ENCODE data around the gene RNF152. TPM values are rescaled to one million over a fixed set of nuclear protein-coding genes. Genes with fewer than 3 reads are reported as not detected.

Gene RNF152
- total RNA-seq, 3 donors from 2014 or later (not counting 1 experiment from before 2014, with no cell fraction given), result 0.49 to 1.3 (median 0.50) TPM

DNA sequence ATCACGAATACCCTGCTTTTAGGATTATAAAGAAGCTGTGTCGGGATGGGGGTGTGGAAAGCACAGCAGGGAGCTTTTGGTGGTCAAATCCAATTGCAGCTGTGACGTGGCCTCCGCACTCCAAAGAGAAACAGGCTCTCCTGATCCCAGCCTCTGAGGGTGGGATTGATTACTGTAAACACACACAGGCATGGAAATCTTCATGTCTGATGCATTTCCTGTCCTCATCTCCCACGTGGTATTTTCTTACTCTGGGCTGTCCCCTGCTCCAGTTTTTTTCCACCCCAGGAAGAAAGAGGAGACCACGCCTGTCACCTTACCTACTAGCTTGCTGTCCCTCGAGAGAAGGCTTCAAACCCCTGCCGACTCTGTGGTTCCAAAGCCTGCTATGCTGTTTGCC is 22.7 kb downstream of the RNF152 start:
- Mint-ChIP-seq H3K9me3 (no peaks in the 10 kb centered on the region), H3K27ac (no peak overlapping the region), H3K4me3 (no peak overlapping the region), H3K36me3 (no peaks in the 10 kb centered on the region), H3K4me1 (no peaks in the 10 kb centered on the region), H3K27me3 (ENCODE audit: low read depth in 2 of 2) (peaks cover 2 to 8% of the 10 kb centered on the region in 2 donors)
- WGBS (ENCODE audit: insufficient coverage), result 70% methylated on average over 7 of the region's 8 CpGs
- no peaks in the 10 kb centered on the region for H3K36me3 ChIP-seq (ENCODE audit: control insufficient read depth, insufficient read depth, low read length)
- no peaks in the 10 kb centered on the region for H3K9me3 ChIP-seq (ENCODE audit: control insufficient read depth, insufficient read depth, low read length)
- H3K27me3 ChIP-seq (ENCODE audit: control insufficient read depth, insufficient read depth, low read length), result no peaks in the 10 kb centered on the region
- ATAC-seq (no peak), DNase-seq (no peak)
- no peaks in the 10 kb centered on the region for H3K4me1 ChIP-seq (ENCODE audit: control insufficient read depth, insufficient read depth, low read length)
- intact Hi-C loops (cut with micrococcal nuclease), result no loop called here
- H3K4me3 ChIP-seq (ENCODE audit: low read length), result no peak overlapping the region
- H3K27ac ChIP-seq (ENCODE audit: low read length), result no peak overlapping the region
- TF ChIP-seq, protein P1, sequence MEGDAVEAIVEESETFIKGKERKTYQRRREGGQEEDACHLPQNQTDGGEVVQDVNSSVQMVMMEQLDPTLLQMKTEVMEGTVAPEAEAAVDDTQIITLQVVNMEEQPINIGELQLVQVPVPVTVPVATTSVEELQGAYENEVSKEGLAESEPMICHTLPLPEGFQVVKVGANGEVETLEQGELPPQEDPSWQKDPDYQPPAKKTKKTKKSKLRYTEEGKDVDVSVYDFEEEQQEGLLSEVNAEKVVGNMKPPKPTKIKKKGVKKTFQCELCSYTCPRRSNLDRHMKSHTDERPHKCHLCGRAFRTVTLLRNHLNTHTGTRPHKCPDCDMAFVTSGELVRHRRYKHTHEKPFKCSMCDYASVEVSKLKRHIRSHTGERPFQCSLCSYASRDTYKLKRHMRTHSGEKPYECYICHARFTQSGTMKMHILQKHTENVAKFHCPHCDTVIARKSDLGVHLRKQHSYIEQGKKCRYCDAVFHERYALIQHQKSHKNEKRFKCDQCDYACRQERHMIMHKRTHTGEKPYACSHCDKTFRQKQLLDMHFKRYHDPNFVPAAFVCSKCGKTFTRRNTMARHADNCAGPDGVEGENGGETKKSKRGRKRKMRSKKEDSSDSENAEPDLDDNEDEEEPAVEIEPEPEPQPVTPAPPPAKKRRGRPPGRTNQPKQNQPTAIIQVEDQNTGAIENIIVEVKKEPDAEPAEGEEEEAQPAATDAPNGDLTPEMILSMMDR (IDR thresholded peaks at IDR 0.05), result no peak

DNA sequence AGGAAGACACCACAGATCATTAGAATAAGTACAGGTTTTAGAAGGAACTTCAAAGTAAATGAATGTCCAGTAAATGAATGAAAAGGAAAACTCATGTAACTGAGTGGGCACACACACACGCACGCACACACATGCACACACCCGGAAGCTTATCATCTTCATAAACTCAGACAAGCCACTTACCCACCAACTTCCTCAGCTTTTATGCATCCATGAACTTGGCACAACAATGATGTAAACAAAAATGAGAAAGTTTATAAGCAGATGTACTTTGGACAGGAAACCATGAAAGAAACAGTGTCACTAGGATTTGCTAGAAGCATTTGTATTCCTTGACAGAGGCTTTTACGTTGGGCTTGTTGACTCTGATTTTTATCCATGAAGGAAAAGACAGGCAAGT is 23.2 kb downstream of the RNF152 start:
- no peak for ATAC-seq
- no peaks in the 10 kb centered on the region for H3K9me3 Mint-ChIP-seq

DNA sequence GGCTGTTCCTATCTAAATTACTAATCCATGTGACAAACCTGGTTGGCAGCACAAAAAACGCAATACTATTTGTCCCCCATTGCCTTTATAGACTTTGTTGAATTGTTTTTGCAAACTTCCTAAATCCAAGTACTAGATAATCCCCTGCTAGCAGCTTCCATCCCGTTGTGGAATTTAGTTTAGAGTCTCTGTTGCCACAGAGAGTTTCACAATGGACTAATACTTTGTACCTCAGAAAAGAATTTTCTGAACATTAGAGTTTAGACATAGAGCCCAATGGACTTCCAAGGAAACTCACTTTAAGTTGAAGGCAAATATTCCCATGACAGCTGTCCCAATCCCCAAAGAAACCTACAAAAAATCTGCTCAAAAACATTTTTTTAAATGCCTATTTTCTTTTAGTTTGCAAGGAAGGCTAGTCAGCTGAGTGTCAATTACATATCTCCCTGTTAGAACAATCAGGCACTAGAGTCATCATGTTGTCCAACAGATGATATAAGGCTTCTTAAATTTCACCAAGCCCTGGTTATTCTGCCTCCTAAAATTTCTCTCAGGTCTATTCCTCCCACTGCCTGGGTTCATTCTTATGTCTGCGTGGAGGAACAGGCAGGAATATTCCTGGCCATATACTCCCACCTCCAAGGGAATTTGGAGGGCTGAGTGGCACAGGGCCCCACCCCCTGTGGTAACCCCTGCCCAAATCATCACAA is 27.2 kb downstream of the RNF152 start:
- H3K9me3 Mint-ChIP-seq, result no peaks in the 10 kb centered on the region
- H3K4me1 Mint-ChIP-seq, result no peaks in the 10 kb centered on the region
- intact Hi-C loops (cut with micrococcal nuclease), result no loop called here
- TF ChIP-seq, protein P1 (IDR thresholded peaks at IDR 0.05), result no peak
- ATAC-seq, result no peak
- H3K36me3 Mint-ChIP-seq, result no peaks in the 10 kb centered on the region
- H3K4me3 ChIP-seq (ENCODE audit: low read length), result no peak overlapping the region
- no peak overlapping the region for H3K27ac ChIP-seq (ENCODE audit: low read length)
- H3K9me3 ChIP-seq (ENCODE audit: control insufficient read depth, insufficient read depth, low read length), result no peaks in the 10 kb centered on the region
- 76% methylated on average over 3 of the region's 3 CpGs for WGBS (ENCODE audit: insufficient coverage)
- no peak overlapping the region for H3K27ac Mint-ChIP-seq
- peaks cover 5 to 8% of the 10 kb centered on the region in 2 donors for H3K27me3 Mint-ChIP-seq (ENCODE audit: low read depth in 2 of 2)
- no peak overlapping the region for H3K4me3 Mint-ChIP-seq
- H3K27me3 ChIP-seq (ENCODE audit: control insufficient read depth, insufficient read depth, low read length), result no peaks in the 10 kb centered on the region
- H3K36me3 ChIP-seq (ENCODE audit: control insufficient read depth, insufficient read depth, low read length), result no peaks in the 10 kb centered on the region
- DNase-seq, result no peak
- no peaks in the 10 kb centered on the region for H3K4me1 ChIP-seq (ENCODE audit: control insufficient read depth, insufficient read depth, low read length)

More for the DNA sequence above, 23.2 kb downstream of the RNF152 start:
- H3K4me1 ChIP-seq (ENCODE audit: control insufficient read depth, insufficient read depth, low read length), result no peaks in the 10 kb centered on the region
- Mint-ChIP-seq H3K27me3 (ENCODE audit: low read depth in 2 of 2) (peaks cover 2 to 8% of the 10 kb centered on the region in 2 donors), H3K4me3 (no peak overlapping the region), H3K27ac (no peak overlapping the region), H3K4me1 (no peaks in the 10 kb centered on the region), H3K36me3 (no peaks in the 10 kb centered on the region)
- TF ChIP-seq, protein P1 (IDR thresholded peaks at IDR 0.05), result no peak
- 63% methylated on average over 1 of the region's 4 CpGs for WGBS (ENCODE audit: insufficient coverage)
- no peaks in the 10 kb centered on the region for H3K27me3 ChIP-seq (ENCODE audit: control insufficient read depth, insufficient read depth, low read length)
- intact Hi-C loops (cut with micrococcal nuclease), result no loop called here
- no peak for DNase-seq
- no peaks in the 10 kb centered on the region for H3K36me3 ChIP-seq (ENCODE audit: control insufficient read depth, insufficient read depth, low read length)
- H3K9me3 ChIP-seq (ENCODE audit: control insufficient read depth, insufficient read depth, low read length), result no peaks in the 10 kb centered on the region
- no peak overlapping the region for H3K27ac ChIP-seq (ENCODE audit: low read length)
- no peak overlapping the region for H3K4me3 ChIP-seq (ENCODE audit: low read length)

DNA sequence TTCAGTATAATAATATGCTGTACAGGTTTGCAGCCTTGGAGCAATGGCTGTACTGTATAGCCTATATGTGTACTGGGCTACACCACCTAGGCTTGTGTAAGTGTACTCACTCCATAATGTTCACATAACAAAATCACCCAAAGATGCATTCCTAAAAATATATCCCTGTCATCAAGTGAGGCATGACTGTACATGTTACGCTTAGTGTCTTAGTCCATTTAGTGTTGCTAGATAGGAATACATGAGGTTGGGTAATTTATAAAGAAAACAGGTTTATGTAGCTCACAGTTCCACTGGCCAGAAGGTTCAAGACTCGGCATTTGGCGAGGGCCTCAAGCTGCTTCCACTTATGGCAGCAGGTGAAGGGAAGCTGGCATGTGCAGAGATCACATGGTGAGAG is 31.4 kb downstream of the RNF152 start:
- no peaks in the 10 kb centered on the region for H3K4me1 ChIP-seq (ENCODE audit: control insufficient read depth, insufficient read depth, low read length)
- H3K4me1 Mint-ChIP-seq, result no peaks in the 10 kb centered on the region
- H3K9me3 ChIP-seq (ENCODE audit: control insufficient read depth, insufficient read depth, low read length), result no peaks in the 10 kb centered on the region
- intact Hi-C loops (cut with micrococcal nuclease), result no loop called here
- H3K27ac ChIP-seq (ENCODE audit: low read length), result no peak overlapping the region
- no peak overlapping the region for H3K4me3 ChIP-seq (ENCODE audit: low read length)
- peaks cover 0 to 7% of the 10 kb centered on the region in 2 donors for H3K27me3 Mint-ChIP-seq (ENCODE audit: low read depth in 2 of 2)
- no peaks in the 10 kb centered on the region for H3K36me3 ChIP-seq (ENCODE audit: control insufficient read depth, insufficient read depth, low read length)
- no peaks in the 10 kb centered on the region for H3K9me3 Mint-ChIP-seq
- WGBS (ENCODE audit: insufficient coverage), result 98% methylated on average over 3 of the region's 3 CpGs
- no peaks in the 10 kb centered on the region for H3K36me3 Mint-ChIP-seq
- H3K27me3 ChIP-seq (ENCODE audit: control insufficient read depth, insufficient read depth, low read length), result no peaks in the 10 kb centered on the region
- H3K4me3 Mint-ChIP-seq, result no peak overlapping the region
- no peak overlapping the region for H3K27ac Mint-ChIP-seq
- TF ChIP-seq, protein P1 (IDR thresholded peaks at IDR 0.05), result no peak
- ATAC-seq (no peak), DNase-seq (no peak)
